Adipocyte (in vitro differentiated cells): ENCODE measurements around the gene PDSS2.
A peak's percentile ranks its signal among the peaks of the same experiment; 100 is the strongest.
"Not testable (repeated sequence)": the region's sequence is repeated elsewhere in the genome, so short reads cannot be mapped to it uniquely, and the experiment has no call there.

Source experiments
- DNase-seq: peaks from one replicate; pipeline ENCODE4 v3.0.0-alpha.2; 2015; ENCODE audit warnings: low read depth
- H3K27me3 ChIP-seq: replicated peaks from 2 replicates; pipeline ENCODE4 v1.7.0; 2013; ENCODE audit warnings: mild to moderate bottlenecking, low read length, moderate library complexity; ENCODE audit not compliant: control insufficient read depth, insufficient read depth
- H3K36me3 ChIP-seq: 2 replicates; pipeline ENCODE4 v1.7.0; 2013; ENCODE audit warnings: low read length, mild to moderate bottlenecking, moderate library complexity; ENCODE audit not compliant: control insufficient read depth, insufficient read depth, severe bottlenecking
- H3K4me1 ChIP-seq: 2 replicates; pipeline ENCODE4 v1.7.0; 2013; ENCODE audit warnings: mild to moderate bottlenecking, low read length, moderate library complexity; ENCODE audit not compliant: control insufficient read depth, insufficient read depth
- H3K4me3 ChIP-seq: 2 replicates; pipeline ENCODE4 v1.7.0; 2013; ENCODE audit warnings: mild to moderate bottlenecking, low read length, moderate library complexity
- H3K9ac ChIP-seq: 2 replicates; pipeline ENCODE4 v1.7.0; 2013; ENCODE audit warnings: mild to moderate bottlenecking, low read length, moderate library complexity
- H3K9me3 ChIP-seq: 2 replicates; pipeline ENCODE4 v1.7.0; 2013; ENCODE audit warnings: mild to moderate bottlenecking, low read length, moderate library complexity; ENCODE audit not compliant: control insufficient read depth

The PDSS2 gene

DNA sequence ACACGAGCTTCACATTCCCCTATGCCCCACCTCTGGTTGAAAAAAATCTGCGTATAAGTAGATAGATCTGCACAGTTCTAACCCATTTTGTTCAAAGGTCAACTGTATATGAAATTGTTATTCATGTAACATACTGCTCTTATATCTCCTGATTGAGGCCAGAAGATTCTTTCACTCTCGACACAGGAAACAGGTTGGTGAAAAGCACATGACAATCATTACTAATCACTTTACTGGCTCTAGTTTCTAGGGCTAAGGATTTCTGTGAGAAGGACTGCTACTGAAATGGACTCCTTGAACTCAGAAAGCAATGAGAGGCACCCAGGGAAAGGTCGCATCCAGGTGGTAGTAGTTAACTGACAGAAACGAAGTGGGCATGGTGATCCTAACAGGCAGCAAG lies 21.7 kb downstream of the PDSS2 start:
- Histone ChIP-seq H3K27me3 (no peaks in the 10 kb centered on the region), H3K36me3 (no peaks in the 10 kb centered on the region), H3K4me3 (no peak overlapping the region), H3K9ac (no peak overlapping the region), H3K9me3 (no peaks in the 10 kb centered on the region), H3K4me1 (peaks cover 15% of the 10 kb centered on the region)
- DNase-seq: no peak

DNA sequence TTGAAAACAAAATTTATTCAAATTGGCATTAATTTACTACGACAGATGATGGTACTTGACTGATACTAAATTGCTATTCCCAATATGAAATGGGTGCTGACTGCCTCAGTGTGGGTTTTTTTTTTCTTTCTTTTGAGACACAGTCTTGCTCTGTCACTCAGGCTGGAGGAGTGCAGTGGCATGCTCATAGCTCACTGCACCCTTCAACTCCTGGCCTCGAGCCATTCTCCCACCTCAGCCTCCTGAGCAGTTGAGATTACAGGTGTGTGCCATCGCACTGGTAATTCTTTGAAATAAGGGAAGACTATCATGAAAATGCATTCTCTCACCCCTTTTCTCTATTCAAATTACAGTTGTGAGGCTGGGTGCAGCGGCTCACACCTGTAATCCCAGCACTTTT lies 22.5 kb downstream of the PDSS2 start:
- H3K9me3 ChIP-seq: no peaks in the 10 kb centered on the region
- H3K27me3 ChIP-seq: no peaks in the 10 kb centered on the region
- no peaks in the 10 kb centered on the region for H3K36me3 ChIP-seq
- peaks cover 18% of the 10 kb centered on the region for H3K4me1 ChIP-seq
- DNase-seq: no peak
- no peak overlapping the region for H3K4me3 ChIP-seq
- no peak overlapping the region for H3K9ac ChIP-seq

DNA sequence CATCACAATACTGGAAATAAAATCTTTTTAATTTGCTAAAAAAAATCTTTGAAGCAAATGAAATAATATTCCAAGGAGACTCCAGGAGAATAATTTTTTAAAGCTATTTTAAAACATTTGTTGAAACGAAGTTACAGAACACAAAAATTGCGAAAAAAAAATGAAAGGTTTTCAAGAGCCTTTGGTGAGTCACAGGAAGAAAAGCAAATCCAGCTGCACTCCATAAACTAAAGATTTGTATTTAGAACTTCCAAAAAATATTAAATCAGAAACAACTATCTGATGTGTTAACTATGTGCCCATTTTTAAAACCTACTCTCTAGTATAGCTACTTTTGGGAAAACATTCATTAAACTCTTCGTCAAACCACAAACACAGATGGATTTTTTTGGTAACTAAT lies 23.6 kb downstream of the PDSS2 start:
- H3K4me1 ChIP-seq: peaks cover 18% of the 10 kb centered on the region
- H3K9ac ChIP-seq: peak overlapping the region; percentile 50
- peak overlapping the region; percentile 26 for H3K4me3 ChIP-seq

DNA sequence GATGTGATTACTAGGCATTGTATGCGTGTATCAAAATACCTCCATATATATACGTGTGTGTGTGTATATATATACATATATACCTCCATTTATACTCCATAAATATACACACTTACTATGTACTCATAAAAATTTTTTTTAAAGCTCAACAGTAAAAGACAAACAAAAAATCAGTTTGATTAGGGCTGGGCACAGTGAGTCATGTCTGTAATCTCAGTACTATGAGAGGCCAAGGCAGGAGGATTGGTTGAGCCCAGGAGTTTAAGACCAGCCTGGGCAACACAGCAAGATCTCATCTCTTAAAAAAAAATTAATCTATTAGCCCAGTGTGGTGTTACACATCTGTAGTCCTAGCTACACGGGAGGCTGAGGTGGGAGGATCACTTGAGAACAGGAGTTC lies 24.6 kb downstream of the PDSS2 start:
- Histone ChIP-seq H3K9me3 (no peaks in the 10 kb centered on the region), H3K9ac (no peak overlapping the region), H3K4me3 (no peak overlapping the region), H3K27me3 (no peaks in the 10 kb centered on the region), H3K4me1 (peaks cover 18% of the 10 kb centered on the region), H3K36me3 (no peaks in the 10 kb centered on the region)
- no peak for DNase-seq

More for the DNA sequence above, 23.6 kb downstream of the PDSS2 start:
- Histone ChIP-seq H3K9me3 (no peaks in the 10 kb centered on the region), H3K27me3 (no peaks in the 10 kb centered on the region), H3K36me3 (no peaks in the 10 kb centered on the region)
- DNase-seq: peak; percentile 63

DNA sequence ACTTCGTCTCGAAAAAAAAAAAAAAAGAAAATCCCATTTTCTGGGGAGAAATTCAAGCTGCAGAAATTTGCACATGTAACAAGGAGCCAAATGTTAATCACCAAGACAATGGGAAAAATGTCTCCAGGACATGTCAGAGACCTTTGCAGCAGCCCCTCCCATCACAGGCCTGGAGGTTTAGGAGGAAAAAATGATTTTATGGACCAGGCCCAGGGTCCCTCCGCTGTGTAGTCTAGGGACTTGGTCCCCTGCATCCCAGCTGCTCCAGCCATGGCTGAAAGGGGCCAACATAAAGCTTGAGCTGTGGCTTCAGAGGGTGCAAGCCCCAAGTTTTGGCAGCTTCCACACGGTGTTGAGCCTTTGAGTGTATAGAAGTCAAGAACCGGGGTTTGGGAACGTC lies 33.4 kb downstream of the PDSS2 start:
- not testable (repeated sequence) for H3K4me1 ChIP-seq, DNase-seq, H3K9me3 ChIP-seq, H3K27me3 ChIP-seq, H3K36me3 ChIP-seq, H3K4me3 ChIP-seq, H3K9ac ChIP-seq

DNA sequence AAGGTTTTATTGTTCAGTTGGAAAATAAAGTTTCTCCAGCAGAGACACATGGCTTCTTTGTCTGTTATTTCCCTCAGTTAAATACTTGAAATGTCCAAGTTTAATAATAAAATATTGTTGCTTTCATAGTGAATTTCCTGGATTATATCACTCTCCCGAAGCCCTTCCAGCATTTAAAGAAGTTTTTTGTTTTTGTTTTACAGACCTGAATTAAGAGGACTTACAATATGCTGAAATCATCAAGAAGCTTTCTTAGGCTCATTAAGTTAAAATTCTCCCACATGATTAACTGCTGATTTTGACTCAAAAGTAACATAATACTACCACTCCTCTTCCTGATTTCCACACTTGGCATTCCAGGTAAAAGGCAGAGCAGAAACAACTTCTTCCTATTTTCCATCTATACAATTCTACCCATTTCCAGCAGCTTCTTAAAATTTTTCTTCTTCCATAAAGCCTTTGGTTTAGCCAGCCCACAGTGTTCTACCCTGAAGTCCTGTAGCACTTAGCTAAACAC lies 35.8 kb downstream of the PDSS2 start:
- DNase-seq: no peak
- H3K9ac ChIP-seq: no peak overlapping the region
- H3K9me3 ChIP-seq: peaks cover 7% of the 10 kb centered on the region
- no peaks in the 10 kb centered on the region for H3K36me3 ChIP-seq
- H3K4me1 ChIP-seq: peaks cover 8% of the 10 kb centered on the region
- no peaks in the 10 kb centered on the region for H3K27me3 ChIP-seq
- H3K4me3 ChIP-seq: no peak overlapping the region

DNA sequence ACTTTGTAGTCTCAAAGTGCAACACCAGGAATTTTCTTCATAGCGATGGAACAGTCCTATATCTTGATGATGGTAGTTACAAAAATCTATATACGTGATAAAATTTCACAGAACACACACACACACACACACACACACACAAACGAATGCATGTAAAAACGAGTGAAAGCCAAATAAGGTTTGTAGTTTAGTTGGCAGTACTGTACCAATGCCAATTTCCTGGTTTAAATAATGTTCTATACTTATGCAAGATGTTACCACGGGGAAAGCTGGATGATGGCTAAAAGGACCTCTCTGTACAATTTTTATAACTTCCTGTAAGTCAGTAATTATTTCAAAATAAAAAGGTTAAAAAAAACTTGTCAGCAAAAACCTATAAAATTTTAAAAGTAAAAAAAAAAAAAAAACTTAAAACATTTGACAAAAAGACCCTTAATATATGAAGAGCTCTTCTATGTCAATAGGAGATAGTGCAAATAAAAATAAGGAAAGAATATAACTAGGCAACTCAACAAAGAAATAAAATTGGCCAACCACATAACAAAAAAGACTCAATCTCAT lies 37.6 kb downstream of the PDSS2 start:
- Histone ChIP-seq H3K4me1 (peaks cover 8% of the 10 kb centered on the region), H3K27me3 (no peaks in the 10 kb centered on the region), H3K36me3 (no peaks in the 10 kb centered on the region), H3K9me3 (peaks cover 7% of the 10 kb centered on the region), H3K9ac (no peak overlapping the region), H3K4me3 (no peak overlapping the region)
- no peak for DNase-seq

DNA sequence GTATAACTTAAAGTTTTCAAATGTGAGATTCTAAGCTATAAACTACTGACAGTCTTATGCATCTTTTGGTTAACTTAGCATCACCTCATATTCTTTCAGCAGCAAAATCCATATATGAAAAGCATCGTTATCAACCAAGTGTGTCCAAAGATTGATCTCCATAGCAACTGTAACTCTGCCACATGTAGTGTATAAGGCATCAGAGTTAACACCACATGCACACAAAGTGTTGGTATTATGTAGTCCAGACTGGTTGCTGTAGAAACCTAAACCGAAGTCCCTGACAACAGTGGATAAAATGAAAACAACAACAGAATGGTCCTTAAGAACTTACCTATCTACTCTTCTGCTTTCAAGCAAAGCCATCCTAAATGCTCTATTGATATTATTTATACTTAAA lies 39.6 kb downstream of the PDSS2 start:
- Histone ChIP-seq H3K27me3 (no peaks in the 10 kb centered on the region), H3K4me3 (no peak overlapping the region), H3K9me3 (no peaks in the 10 kb centered on the region), H3K4me1 (peaks cover 8% of the 10 kb centered on the region), H3K36me3 (no peaks in the 10 kb centered on the region), H3K9ac (no peak overlapping the region)
- DNase-seq: no peak

DNA sequence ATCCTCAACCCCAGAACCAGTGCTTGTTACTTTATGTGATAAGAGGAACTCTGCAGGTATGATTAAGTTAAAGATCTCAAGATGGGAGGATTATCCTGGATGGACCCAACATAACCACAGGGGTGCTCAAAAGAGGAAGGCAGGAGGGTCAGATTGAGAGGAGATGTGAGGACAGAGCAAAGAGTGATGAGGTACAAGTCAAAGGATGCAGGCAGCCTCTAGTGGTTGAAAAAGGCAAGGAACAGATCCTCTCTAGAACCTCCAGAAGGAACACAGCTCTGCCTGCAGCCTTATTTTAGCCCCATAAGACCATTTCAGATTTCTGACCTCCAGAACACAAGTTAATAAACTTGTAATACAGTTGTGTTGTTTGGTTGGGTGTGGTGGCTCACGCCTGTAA lies 41.2 kb downstream of the PDSS2 start:
- no peak overlapping the region for H3K4me3 ChIP-seq
- H3K36me3 ChIP-seq: no peaks in the 10 kb centered on the region
- peaks cover 4% of the 10 kb centered on the region for H3K4me1 ChIP-seq
- DNase-seq: peak; percentile 1
- H3K27me3 ChIP-seq: no peaks in the 10 kb centered on the region
- no peak overlapping the region for H3K9ac ChIP-seq
- no peaks in the 10 kb centered on the region for H3K9me3 ChIP-seq

DNA sequence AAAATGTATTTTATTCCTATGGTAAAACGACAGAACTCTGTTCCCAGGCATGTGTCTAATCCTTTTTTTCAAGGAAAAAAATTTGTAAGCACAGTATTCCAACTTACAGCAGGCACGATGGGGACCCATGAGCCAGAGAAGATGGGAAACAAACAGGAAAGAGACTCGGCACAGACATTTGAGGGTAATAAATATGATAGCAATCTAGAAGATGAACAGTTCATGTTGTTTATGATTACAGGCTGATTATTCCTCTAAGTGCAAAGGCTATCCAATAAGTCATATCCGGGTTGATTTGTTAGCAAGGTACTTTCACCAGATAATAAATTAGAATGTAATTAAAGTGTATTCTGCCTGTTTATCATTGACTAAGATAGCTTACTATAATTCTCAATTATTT lies 43.2 kb downstream of the PDSS2 start:
- H3K9ac ChIP-seq: no peak overlapping the region
- no peaks in the 10 kb centered on the region for H3K4me1 ChIP-seq
- no peak overlapping the region for H3K4me3 ChIP-seq
- no peaks in the 10 kb centered on the region for H3K27me3 ChIP-seq
- no peak for DNase-seq
- H3K9me3 ChIP-seq: no peaks in the 10 kb centered on the region
- H3K36me3 ChIP-seq: no peaks in the 10 kb centered on the region

DNA sequence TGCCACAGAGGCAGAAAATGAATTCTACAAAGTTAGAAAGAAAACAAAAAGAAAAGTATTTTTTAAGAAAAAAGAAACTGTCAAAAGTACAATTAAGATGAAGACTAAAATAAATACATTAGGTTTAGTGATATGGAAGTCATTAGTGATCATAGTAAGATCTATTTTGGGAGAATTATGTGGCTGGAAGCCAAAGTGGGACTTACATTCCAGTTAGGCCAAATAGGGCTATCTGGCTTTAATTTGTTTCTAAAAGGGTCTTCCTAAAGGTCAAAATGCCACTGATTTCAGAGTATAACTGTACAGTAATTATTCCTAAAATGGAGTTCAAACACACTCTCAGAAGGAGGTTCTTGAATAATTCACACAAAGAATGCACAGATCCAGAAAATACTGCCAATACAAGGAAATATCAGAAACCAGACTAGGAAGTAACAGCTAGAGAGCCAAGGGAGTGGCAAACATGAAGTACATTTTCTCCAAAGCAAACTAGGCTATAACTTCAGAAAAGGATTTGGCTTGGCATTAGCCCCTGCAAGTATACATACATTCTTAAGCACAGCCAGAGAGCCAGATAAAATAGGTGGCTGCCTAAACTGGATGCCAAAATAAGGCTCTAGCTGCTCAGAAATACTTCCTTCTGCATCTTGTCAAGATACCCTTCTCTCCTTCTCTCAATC lies 45.3 kb downstream of the PDSS2 start:
- H3K36me3 ChIP-seq: no peaks in the 10 kb centered on the region
- no peak overlapping the region for H3K4me3 ChIP-seq
- H3K27me3 ChIP-seq: no peaks in the 10 kb centered on the region
- H3K9me3 ChIP-seq: no peaks in the 10 kb centered on the region
- H3K4me1 ChIP-seq: no peaks in the 10 kb centered on the region
- DNase-seq: peak; percentile 15
- H3K9ac ChIP-seq: no peak overlapping the region

DNA sequence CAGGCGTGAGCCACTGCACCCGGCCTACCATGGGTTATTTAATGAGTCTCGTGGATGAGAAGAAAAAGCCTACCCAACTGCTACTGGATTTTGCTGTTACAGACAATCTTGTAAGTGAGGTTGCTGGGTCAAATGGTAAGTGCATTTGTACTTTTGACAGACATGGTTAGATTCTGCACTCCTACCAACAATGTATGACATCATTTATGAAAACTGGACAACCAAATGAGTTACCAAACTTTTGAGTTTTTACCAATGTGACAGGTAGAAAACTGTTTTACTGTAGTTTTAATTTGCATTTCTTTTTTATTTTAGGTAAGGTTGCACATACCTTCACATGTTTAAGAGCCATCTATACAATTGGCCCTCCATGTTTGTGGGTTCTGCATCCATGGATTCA lies 48.2 kb downstream of the PDSS2 start:
- H3K27me3 ChIP-seq: no peaks in the 10 kb centered on the region
- H3K4me1 ChIP-seq: no peaks in the 10 kb centered on the region
- H3K4me3 ChIP-seq: no peak overlapping the region
- DNase-seq: no peak
- no peaks in the 10 kb centered on the region for H3K9me3 ChIP-seq
- no peak overlapping the region for H3K9ac ChIP-seq
- H3K36me3 ChIP-seq: no peaks in the 10 kb centered on the region
